ENCODE results near the gene BCL11B. TPM values are rescaled to one million over a fixed set of nuclear protein-coding genes. Genes with fewer than 3 reads are reported as not detected.

Gene BCL11B
- total and polyA plus RNA-seq, 2 of the 8 experiments (the other 6 are each of a cell fraction or from before 2014, with no cell fraction given): 0.63 to 5.9 TPM

DNA sequence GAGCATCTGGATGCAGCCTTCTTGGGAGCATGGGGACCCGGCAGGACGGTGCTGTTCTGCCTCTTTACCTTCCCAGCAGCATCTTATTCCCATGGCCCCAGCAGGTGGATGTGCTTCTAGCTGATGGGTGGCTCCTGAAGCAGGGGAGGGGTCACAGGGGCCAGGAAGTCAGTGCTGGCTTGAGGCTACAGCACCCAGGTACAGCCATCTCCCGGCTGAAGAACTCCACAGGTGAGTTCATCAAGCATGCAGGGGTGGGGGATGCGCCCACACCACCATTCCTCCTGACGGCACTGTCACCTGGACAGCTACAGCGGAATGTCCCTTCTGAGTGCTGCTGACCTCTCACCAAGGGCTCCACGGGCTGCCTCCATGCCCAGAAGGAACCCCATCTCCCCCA lies 57.3 kb downstream of the BCL11B start (continued):
- no peak for TF ChIP-seq KDM5A (IDR thresholded peaks at IDR 0.05; ENCODE audit: low read length)
- no peak for TF ChIP-seq ASH2L (IDR thresholded peaks at IDR 0.05; ENCODE audit: low read length)
- TF ChIP-seq ZNF274 (IDR thresholded peaks at IDR 0.05; ENCODE audit: borderline replicate concordance, extremely low read depth, low read length): no peak
- TF ChIP-seq SP2 (IDR thresholded peaks at IDR 0.05; ENCODE audit: low read length): no peak
- no peak for TF ChIP-seq SP1 (IDR thresholded peaks at IDR 0.05; ENCODE audit: low read depth, low read length)
- no peak for TF ChIP-seq HDAC6 (IDR thresholded peaks at IDR 0.05; ENCODE audit: low read depth, low read length)

All from H1 (cell line).